ENCODE data around the gene PAOX. TPM values are rescaled to one million over a fixed set of nuclear protein-coding genes. Genes with fewer than 3 reads are reported as not detected.

PAOX gene
- total and polyA plus RNA-seq, 2 of the 13 experiments (the other 11 are each of a cell fraction or from before 2014, with no cell fraction given) = 0.49 to 0.77 TPM

GRCh38 chr10:133378251-133379096, 588 bp upstream of the PAOX start:
- H2AFZ ChIP-seq (ENCODE audit: low read length) = no peak overlapping the region
- in situ Hi-C loops (cut with HindIII; ENCODE audit: extremely low pct_ligation_motif_present, low pct_unique_long_range_greater_than_20kb) = no loop called here
- intact Hi-C loops (cut with micrococcal nuclease; ENCODE audit: unreplicated experiment) = loop anchor here (10.0 kb wide), 1 partner anchor 54 kb away; no protein-coding TSS in a partner anchor
- FAIRE-seq (peak; percentile 8), DNase-seq (ENCODE audit: low spot score) (peak; percentile 46), ATAC-seq (peak; percentile 69)
- POLR2A ChIA-PET = interaction anchor here (1.1 to 4.6 kb wide), 8 partner anchors 10 to 54 kb away, joined by 4 to 78 read pairs (median 8); partner anchors contain the start of genes FUOM, MTG1 and PRAP1
- peak overlapping the region; percentile 79 for H3K9ac ChIP-seq (ENCODE audit: insufficient read depth, low read depth, low read length)
- 2% methylated on average over 15 of the region's 90 CpGs for WGBS (ENCODE audit: low lambda C conversion rate)
- H3K79me2 ChIP-seq (ENCODE audit: insufficient read depth, low read length) = no peaks in the 10 kb centered on the region
- no peaks in the 10 kb centered on the region for H3K9me3 ChIP-seq (ENCODE audit: low read length)
- H3K4me3 ChIP-seq (replicated peaks in 1 of 3; ENCODE audit: insufficient read depth in 1 of 3, low read depth in 2 of 3, low read length in 3 of 3) = peak overlapping the region; percentile 56 to 86 (median 72)
- H3K4me2 ChIP-seq (ENCODE audit: low read depth, low read length) = peak overlapping the region; percentile 93
- peak overlapping the region; percentile 82 for H3K27ac ChIP-seq (ENCODE audit: extremely low read length, insufficient read depth, low read length)
- peaks cover 25% of the 10 kb centered on the region for H3K4me1 ChIP-seq (ENCODE audit: insufficient read depth, low read length)
- H3K36me3 ChIP-seq (replicated peaks in 1 of 2; ENCODE audit: control insufficient read depth in 1 of 2, insufficient read depth in 2 of 2, low read length in 2 of 2) = no peaks in the 10 kb centered on the region
- H4K20me1 ChIP-seq (ENCODE audit: insufficient read depth, low read length) = no peaks in the 10 kb centered on the region
- H3K27me3 ChIP-seq (ENCODE audit: control insufficient read depth in 1 of 2, insufficient read depth in 2 of 2, low read length in 2 of 2) = peaks cover 0 to 3% of the 10 kb centered on the region in 2 experiments; a peak in 1 of 5 replicates
- CTCF ChIA-PET (ENCODE audit: low intra/inter-chr PET ratio, low total read pairs) = no interaction called here
- BruUV-seq (replicated peaks) = TSS peak; percentile 87
- TF ChIP-seq E2F1 (CRISPR knock-in tag; IDR thresholded peaks at IDR 0.05) (peak; percentile 31; the same call in 1 of the 2 replicates), ZNF749 (CRISPR knock-in tag; IDR thresholded peaks at IDR 0.05; ENCODE audit: borderline replicate concordance) (peak; percentile 51; the same call in 1 of the 2 replicates), SALL2 (CRISPR knock-in tag; IDR thresholded peaks at IDR 0.05) (peak; percentile 61; the same call in 1 of the 2 replicates), KDM5A (IDR thresholded peaks at IDR 0.05; ENCODE audit: borderline replicate concordance, low read length) (no peak), ZFP91 (CRISPR knock-in tag; IDR thresholded peaks at IDR 0.05; ENCODE audit: borderline replicate concordance) (peak; percentile 86), CCAR2 (optimal IDR thresholded peaks at IDR 0.05; ENCODE audit: low read depth, low read length) (no peak), ARID4A (CRISPR knock-in tag; IDR thresholded peaks at IDR 0.05; ENCODE audit: borderline replicate concordance) (peak; percentile 74; the same call in 1 of the 2 replicates), ATAD3A (CRISPR knock-in tag; IDR thresholded peaks at IDR 0.05) (no peak), FOXK2 (IDR thresholded peaks at IDR 0.05) (no peak), ZNF224 (CRISPR knock-in tag; IDR thresholded peaks at IDR 0.05) (peak; percentile 67; the same call in 1 of the 2 replicates), SNRNP70 (IDR thresholded peaks at IDR 0.05; ENCODE audit: low read depth, low read length) (no peak), ZFX (CRISPR knock-in tag; IDR thresholded peaks at IDR 0.05; ENCODE audit: low read depth) (peak; percentile 67), KLF15 (CRISPR knock-in tag; IDR thresholded peaks at IDR 0.05; ENCODE audit: borderline replicate concordance) (no peak), NFYC (CRISPR knock-in tag; IDR thresholded peaks at IDR 0.05) (no peak), SOX5 (CRISPR knock-in tag; IDR thresholded peaks at IDR 0.05; ENCODE audit: borderline replicate concordance) (no peak; the same call in 1 of the 2 replicates), HOXA7 (CRISPR knock-in tag; IDR thresholded peaks at IDR 0.05) (no peak), POLR2AphosphoS5 (IDR thresholded peaks at IDR 0.05; ENCODE audit: low read depth, low read length) (peak; percentile 80)

Measured in HepG2 (cell line).